Measurements from ENCODE around the gene ARHGAP26.

GRCh38 chr5:142883438-142883837 lies 113.3 kb downstream of the ARHGAP26 start:
- TF ChIP-seq, protein P1, sequence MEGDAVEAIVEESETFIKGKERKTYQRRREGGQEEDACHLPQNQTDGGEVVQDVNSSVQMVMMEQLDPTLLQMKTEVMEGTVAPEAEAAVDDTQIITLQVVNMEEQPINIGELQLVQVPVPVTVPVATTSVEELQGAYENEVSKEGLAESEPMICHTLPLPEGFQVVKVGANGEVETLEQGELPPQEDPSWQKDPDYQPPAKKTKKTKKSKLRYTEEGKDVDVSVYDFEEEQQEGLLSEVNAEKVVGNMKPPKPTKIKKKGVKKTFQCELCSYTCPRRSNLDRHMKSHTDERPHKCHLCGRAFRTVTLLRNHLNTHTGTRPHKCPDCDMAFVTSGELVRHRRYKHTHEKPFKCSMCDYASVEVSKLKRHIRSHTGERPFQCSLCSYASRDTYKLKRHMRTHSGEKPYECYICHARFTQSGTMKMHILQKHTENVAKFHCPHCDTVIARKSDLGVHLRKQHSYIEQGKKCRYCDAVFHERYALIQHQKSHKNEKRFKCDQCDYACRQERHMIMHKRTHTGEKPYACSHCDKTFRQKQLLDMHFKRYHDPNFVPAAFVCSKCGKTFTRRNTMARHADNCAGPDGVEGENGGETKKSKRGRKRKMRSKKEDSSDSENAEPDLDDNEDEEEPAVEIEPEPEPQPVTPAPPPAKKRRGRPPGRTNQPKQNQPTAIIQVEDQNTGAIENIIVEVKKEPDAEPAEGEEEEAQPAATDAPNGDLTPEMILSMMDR (IDR thresholded peaks at IDR 0.05): no peak
- TF ChIP-seq POLR2A (IDR thresholded peaks at IDR 0.05): no peak
